HEK293 (cell line): Measurements from ENCODE around the gene SURF2.

Source experiments
- CTCF ChIP-seq: fragments of 450-650 bp; formaldehyde crosslinking; IDR thresholded peaks from 2 replicates; pipeline ENCODE4 v1.5.1; 2016; ENCODE audit warnings: missing biosample characterization, missing genetic modification characterization
- MYNN ChIP-seq: fragments of 450-650 bp; formaldehyde crosslinking; IDR thresholded peaks from 2 replicates; pipeline ENCODE4 v1.5.1; 2016; ENCODE audit warnings: missing biosample characterization, missing genetic modification characterization, borderline replicate concordance
- YY1 ChIP-seq: fragments of 450-650 bp; formaldehyde crosslinking; IDR thresholded peaks from 2 replicates; pipeline ENCODE4 v1.5.1; 2018; ENCODE audit warnings: missing biosample characterization, missing genetic modification characterization
- ZFHX2 ChIP-seq: fragments of 450-650 bp; formaldehyde crosslinking; conservative IDR thresholded peaks from 2 replicates; pipeline ENCODE4 v1.5.1; 2016; ENCODE audit warnings: missing biosample characterization, missing genetic modification characterization
- ZNF174 ChIP-seq: fragments of 450-650 bp; formaldehyde crosslinking; IDR thresholded peaks from 2 replicates; pipeline ENCODE4 v1.5.0; 2017; ENCODE audit warnings: missing biosample characterization, mild to moderate bottlenecking, missing genetic modification characterization
- ZNF18 ChIP-seq: fragments of 450-650 bp; formaldehyde crosslinking; IDR thresholded peaks from 2 replicates; pipeline ENCODE4 v1.5.1; 2016; ENCODE audit warnings: missing biosample characterization, missing genetic modification characterization
- ZNF274 ChIP-seq, 2 experiments: fragments of 200-500 bp in 1 of 2; fragments of 450-650 bp in 1 of 2; sonication (Bioruptor generic) in 1 of 2; formaldehyde crosslinking in 1 of 2; IDR thresholded peaks; 2 replicates each; pipeline versions ENCODE4 v1.5.1 to v1.6.1; 2014 to 2016; ENCODE audit warnings: borderline replicate concordance in 1 of 2, inconsistent platforms in 1 of 2, low read length in 1 of 2, missing biosample characterization in 1 of 2, missing genetic modification characterization in 1 of 2
- ZNF580 ChIP-seq: fragments of 450-650 bp; formaldehyde crosslinking; IDR thresholded peaks from 2 replicates; pipeline ENCODE4 v1.5.1; 2016; ENCODE audit warnings: missing biosample characterization, missing genetic modification characterization
- ZNF664 ChIP-seq: fragments of 450-650 bp; formaldehyde crosslinking; IDR thresholded peaks from 2 replicates; pipeline ENCODE4 v1.5.1; 2016; ENCODE audit warnings: missing biosample characterization, missing genetic modification characterization

- TF ChIP-seq ZNF18 (tag by site-specific recombination) (no peak), CTCF (tag by site-specific recombination) (no peak), ZNF274 (IDR thresholded peaks at IDR 0.05; ENCODE audit: low read length) (no peak), ZNF274 (tag by site-specific recombination; IDR thresholded peaks at IDR 0.05; ENCODE audit: borderline replicate concordance) (no peak), ZNF664 (tag by site-specific recombination) (no peak), ZNF580 (tag by site-specific recombination) (no peak), YY1 (tag by site-specific recombination) (no peak), ZFHX2 (tag by site-specific recombination) (no peak), ZNF174 (tag by site-specific recombination) (no peak), MYNN (tag by site-specific recombination) (no peak)
Observed at GRCh38 chr9:133327834-133328484, 28.4 kb upstream of the SURF2 start.
